GM18951 (cell line): Measurements from ENCODE around the gene SEMA4D.
A peak's percentile ranks its signal among the peaks of the same experiment; 100 is the strongest.

ENCODE experiments used
- POLR2A ChIP-seq: IDR thresholded peaks from 4 replicates; pipeline ENCODE4 v1.6.1; 2011; ENCODE audit warnings: mild to moderate bottlenecking; ENCODE audit not compliant: insufficient read length, insufficient read depth; ENCODE audit errors: extremely low read depth
- in situ Hi-C: fragments of 300-500 bp; cut with MboI; formaldehyde crosslinking; loops from one replicate; pipeline ENCODE4 v1.12.0; 2022; ENCODE audit warnings: low sequenced_read_pairs, mixed read lengths, inconsistent platforms; ENCODE audit not compliant: unreplicated experiment

Gene SEMA4D

GRCh38 chr9:89434636-89435035 is 63.3 kb downstream of the SEMA4D start:
- TF ChIP-seq POLR2A = no peak
- in situ Hi-C loops = no loop called here

GRCh38 chr9:89433826-89434225 is 64.1 kb downstream of the SEMA4D start:
- in situ Hi-C loops = no loop called here
- TF ChIP-seq POLR2A = no peak

- in situ Hi-C loops = no loop called here
- no peak for TF ChIP-seq POLR2A
Measured at GRCh38 chr9:89432986-89433530, 64.9 kb downstream of the SEMA4D start.

- in situ Hi-C loops = no loop called here
Measured at GRCh38 chr9:89431930-89432725, 65.8 kb downstream of the SEMA4D start.

GRCh38 chr9:89430995-89431394 is 66.9 kb downstream of the SEMA4D start:
- no peak for TF ChIP-seq POLR2A
- in situ Hi-C loops = no loop called here

More at GRCh38 chr9:89431930-89432725, 65.8 kb downstream of the SEMA4D start:
- TF ChIP-seq POLR2A = no peak

GRCh38 chr9:89428901-89429890 is 68.7 kb downstream of the SEMA4D start:
- no peak for TF ChIP-seq POLR2A
- in situ Hi-C loops = no loop called here

- in situ Hi-C loops = no loop called here
- TF ChIP-seq POLR2A = no peak
Measured at GRCh38 chr9:89428222-89428761, 69.6 kb downstream of the SEMA4D start.

GRCh38 chr9:89427621-89428221 is 70.2 kb downstream of the SEMA4D start:
- in situ Hi-C loops = no loop called here
- no peak for TF ChIP-seq POLR2A

GRCh38 chr9:89426384-89426961 is 71.4 kb downstream of the SEMA4D start:
- TF ChIP-seq POLR2A = peak; percentile 50
- in situ Hi-C loops = no loop called here

GRCh38 chr9:89425921-89426383 is 72.0 kb downstream of the SEMA4D start:
- in situ Hi-C loops = no loop called here

GRCh38 chr9:89425024-89425805 is 72.7 kb downstream of the SEMA4D start:
- in situ Hi-C loops = no loop called here

More at GRCh38 chr9:89425921-89426383, 72.0 kb downstream of the SEMA4D start:
- TF ChIP-seq POLR2A = no peak

More at GRCh38 chr9:89425024-89425805, 72.7 kb downstream of the SEMA4D start:
- TF ChIP-seq POLR2A = no peak
